Measurements from ENCODE around the gene PLXNB2.

GRCh38 chr22:50278461-50278860 lies 29.0 kb downstream of the PLXNB2 start:
- no peak for TF ChIP-seq SP1 (IDR thresholded peaks at IDR 0.05)
- TF ChIP-seq CTBP1 (IDR thresholded peaks at IDR 0.05; ENCODE audit: borderline replicate concordance): no peak
- TF ChIP-seq SUZ12 (IDR thresholded peaks at IDR 0.05): no peak
- no peak for TF ChIP-seq BHLHE40 (IDR thresholded peaks at IDR 0.05; ENCODE audit: borderline replicate concordance)
- TF ChIP-seq ARNT (IDR thresholded peaks at IDR 0.05): no peak
- TF ChIP-seq ZNF384 (IDR thresholded peaks at IDR 0.05): no peak
- TF ChIP-seq HDGF (IDR thresholded peaks at IDR 0.05; ENCODE audit: borderline replicate concordance): no peak
- TF ChIP-seq FOXA1 (IDR thresholded peaks at IDR 0.05): no peak
- TF ChIP-seq FOXM1 (IDR thresholded peaks at IDR 0.05; ENCODE audit: borderline replicate concordance): no peak
- TF ChIP-seq FOXK2 (IDR thresholded peaks at IDR 0.05): no peak
- TF ChIP-seq PKNOX1 (IDR thresholded peaks at IDR 0.05): no peak
- TF ChIP-seq TARDBP (IDR thresholded peaks at IDR 0.05): no peak
